NCI-H2107 treated with DMSO at 0.1 percent for 48 hours (cell line): ENCODE data around the gene JARID2.

Source experiments
- DNase-seq: peaks from one replicate; lab custom pipeline; 2025; ENCODE audit not compliant: unreplicated experiment; lab: John Stamatoyannopoulos, UW

JARID2 gene

DNA sequence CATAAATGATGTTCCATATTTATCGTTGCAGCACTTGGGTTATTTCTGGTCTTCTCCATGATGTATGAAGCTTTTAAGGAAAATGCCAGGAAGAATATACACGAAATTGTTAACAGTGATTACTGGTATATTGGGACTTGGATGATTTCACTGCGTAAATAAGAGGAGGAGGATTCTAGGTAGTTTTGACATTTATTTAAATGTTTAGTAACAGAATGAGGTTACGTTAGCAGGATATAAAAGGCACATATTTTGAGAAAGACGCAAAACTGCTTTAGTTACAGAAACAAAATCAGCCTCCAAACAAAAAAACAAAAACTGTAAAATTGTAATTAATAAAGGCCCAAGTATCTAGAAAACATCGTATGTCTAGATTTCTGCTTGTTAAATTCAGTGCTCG lies 147.7 kb downstream of the JARID2 start:
- no peak for DNase-seq

DNA sequence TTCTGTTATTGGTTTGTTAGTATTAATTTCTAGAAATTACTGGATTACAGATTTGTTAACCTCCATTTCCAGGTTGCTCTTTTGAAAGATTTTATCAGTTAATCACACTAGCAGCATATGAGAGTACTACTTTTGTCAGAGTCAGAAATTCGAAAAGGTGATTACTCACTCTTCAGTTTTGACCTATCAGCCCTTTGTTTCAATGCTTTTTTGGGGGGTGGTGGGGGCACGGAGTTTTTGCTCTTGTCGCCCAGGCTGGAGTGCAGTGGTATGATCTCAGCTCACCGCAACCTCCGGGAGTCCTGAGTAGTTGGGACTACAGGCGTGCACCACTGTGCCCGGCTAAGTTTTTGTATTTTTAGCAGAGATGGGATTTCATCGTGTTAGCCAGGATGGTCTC lies 149.2 kb downstream of the JARID2 start:
- DNase-seq = no peak

DNA sequence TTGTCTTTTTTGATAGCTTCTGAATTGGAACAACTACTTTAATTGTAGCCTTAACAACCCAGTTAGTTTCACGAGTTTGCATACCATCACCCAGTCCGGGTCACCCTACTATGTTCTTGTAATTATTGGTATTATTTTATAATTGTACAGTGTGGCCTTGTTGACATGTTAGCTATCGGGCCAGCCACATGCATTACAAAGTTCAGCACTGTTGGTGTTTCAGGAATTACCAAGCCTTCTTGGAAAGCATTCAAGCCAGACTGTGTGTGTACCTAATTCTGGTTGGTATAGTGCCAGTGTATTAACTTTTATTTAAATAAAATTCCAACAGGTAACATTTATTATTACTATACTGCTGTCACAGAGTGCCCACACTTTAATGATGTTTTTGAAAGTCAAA lies 150.9 kb downstream of the JARID2 start:
- DNase-seq = no peak

DNA sequence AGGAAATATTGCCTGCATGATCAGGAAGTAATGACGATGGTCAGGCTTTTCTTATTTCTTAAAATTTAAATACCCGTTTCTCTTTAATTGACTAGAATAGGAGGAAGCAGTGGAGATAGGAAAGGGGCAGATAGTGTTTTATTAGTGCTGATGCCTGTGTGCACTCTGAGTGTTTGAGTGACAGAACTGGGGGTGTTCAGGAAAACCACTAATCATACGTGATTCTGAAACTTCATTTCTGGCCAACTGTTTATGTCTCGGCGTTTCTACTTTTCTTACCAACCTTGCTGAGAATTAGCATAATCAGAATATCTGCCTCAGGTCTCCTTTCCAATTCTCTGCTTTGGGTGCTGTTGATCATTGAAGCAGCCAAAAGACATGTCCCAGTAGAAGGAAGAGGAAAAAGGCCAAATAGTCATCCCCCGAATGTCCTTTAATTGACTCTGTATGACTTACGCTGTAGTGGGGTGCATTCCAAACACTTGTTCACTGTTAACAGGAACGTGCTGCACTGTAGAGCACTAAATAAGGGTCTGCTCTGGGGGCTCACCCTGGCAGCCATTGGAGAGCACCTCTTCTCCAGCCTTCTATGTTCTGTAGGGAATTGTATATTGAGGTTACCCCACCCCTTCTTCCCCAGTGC lies 152.9 kb downstream of the JARID2 start:
- DNase-seq = no peak

DNA sequence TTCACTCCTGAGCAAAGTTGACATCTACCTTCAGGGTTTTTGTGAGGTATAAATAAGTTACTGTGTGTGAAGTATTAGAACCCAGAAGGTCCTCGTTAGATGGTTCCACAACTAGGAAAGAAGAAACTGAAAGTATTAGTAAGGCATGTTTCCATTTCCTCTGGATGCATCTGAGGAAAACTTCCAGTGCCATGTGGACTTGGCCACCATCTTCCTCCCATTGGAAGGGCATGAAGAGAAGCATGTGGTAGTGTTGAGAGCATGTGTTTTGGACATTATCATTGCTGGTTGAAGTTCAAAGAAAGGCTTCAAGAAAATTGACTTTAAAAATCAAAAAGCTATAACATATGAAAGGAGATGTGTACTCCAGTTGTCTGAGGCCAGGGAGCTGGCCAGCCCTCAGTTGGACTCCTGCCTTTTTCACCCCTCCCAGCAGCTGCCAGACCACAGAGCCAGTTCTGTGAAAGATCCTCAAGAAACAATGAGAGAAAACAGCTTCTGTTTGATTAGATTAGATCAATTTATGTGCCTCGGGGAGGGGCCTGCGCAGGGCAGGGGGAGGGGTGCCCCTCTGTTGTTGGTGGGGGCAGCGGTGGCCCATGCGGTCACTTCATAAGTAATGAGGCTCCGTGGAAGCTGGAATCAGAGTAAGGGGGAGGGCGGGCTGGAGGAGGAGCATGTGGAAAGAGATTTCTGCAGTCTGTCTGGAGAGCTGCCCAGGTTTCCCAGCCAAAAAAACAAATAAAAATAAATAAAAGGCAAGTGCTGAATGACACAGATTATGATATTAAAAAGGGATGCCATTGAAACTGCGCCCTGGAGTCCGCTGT lies 154.0 kb downstream of the JARID2 start:
- DNase-seq = peak; percentile 26

DNA sequence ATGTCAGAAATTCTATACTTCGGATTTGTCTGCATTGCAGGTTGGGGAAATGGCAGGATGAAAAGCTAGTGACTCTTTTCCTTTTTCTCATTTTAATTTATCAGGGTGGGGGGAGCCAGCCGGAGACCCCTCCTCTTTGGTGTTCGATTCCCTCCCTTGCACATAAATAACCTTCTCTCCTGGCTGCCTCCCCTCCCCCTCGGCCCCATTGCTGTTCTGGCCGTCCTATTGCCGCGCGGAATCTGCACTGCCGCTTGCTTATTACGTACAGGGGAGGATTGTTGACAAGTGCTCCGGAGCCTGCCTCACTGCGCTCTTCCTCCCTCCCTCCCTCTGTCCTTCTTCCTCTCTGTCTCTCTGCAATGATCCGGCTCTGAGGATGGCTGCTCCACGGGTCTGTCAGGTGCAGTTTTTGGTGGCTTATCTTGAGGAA lies 154.7 kb downstream of the JARID2 start:
- peak; percentile 34 for DNase-seq

DNA sequence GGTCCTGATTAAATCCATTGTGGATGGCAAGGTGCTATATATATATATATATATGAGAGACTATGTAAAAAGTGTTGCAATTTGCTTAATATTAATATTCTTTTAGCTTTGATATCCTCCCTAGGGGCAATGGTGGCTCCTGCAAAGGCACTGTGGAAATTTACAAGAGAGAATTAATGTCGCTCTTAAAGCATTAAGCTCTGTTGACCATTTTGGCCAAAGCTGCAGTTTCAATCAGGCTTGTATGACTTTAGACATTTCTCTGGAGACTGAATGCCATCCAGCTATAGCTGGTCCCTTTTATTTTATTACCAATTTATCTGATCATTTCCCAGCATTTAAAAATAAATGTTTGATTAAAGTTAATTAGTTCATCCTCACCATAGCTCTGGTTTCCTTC lies 155.3 kb downstream of the JARID2 start:
- DNase-seq = no peak

DNA sequence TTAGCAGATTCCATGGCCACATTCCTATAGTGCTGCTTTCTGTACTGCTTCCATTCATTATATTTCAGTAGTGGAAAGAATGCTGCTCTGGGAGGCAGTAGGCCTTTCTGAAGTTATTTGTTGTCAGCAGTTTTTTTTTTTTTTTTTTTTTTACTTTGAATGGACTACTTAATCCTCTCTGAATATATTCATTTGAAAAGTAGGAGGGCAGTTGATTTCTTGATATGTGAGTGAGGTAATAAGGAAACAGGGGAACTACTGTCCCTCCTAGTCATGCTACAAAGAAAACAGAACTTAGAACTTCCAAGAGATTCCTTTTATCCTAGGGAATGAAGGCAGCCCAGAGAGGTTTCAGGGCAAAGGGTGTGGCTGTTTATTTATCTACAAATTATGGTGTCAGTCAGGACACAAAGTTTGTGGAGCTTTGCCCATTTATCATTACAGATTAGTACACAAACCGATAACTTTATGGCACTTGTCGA lies 155.9 kb downstream of the JARID2 start:
- no peak for DNase-seq

DNA sequence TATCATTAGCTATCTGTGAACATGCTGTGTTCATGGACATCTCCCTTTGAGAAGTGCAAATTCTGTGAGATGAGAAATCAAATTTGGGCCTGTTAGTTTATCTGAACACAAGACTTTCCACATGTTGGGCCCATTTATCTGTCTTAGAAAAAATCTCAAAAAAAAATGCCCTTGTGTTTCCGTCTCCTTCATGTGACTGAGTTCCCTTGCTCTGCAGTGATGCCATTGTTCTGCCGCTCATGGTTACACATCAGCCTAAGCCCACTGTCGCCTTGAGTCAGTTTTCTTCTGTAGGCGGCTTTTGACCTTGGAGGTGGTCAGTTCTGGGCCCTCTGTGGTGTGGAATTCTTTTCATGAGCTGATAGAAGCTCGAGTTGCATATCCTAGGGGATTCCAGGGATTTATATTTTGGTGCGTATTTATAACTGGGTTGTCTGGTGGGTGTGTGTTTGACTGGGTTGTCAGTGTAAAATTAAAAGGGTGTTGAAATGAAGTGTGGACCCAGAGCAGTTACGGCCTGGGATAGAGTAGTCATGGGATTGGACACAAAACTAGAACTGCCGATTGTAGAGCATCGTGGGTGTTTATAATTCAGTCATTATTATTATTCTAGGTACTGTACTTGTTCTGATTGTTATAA lies 156.7 kb downstream of the JARID2 start:
- DNase-seq = no peak

DNA sequence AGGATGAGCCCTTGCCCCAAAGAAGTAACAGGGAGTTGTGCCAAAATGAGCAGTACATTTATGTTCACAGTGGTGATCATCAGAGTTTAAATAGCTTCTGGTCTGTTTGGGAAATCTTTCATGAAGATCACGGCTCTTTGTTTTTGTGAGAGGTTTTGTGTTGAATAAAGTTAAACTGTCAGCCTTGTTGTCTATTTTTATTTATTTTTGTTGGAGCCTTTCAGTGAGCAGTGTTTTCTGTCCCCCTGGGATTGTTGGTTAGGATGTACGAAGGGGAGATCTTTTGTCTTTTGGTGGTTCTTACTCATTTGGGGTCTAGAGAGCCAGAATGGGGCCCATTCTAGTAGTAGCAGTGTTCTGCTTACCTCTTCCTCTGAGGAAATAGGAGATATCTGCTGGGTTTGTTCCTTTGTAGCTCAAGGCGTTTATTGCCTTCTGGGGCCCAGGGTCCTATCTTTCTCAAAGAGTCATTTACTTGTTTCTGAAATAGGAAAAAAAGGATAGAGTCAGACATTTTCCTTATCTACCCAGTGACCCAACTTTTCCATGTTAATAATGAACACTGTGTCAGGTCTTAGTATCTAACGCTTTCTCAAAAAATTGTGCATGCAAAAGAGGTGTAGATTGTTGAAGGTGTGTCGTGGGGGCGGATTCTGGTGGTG lies 157.4 kb downstream of the JARID2 start:
- DNase-seq = no peak

DNA sequence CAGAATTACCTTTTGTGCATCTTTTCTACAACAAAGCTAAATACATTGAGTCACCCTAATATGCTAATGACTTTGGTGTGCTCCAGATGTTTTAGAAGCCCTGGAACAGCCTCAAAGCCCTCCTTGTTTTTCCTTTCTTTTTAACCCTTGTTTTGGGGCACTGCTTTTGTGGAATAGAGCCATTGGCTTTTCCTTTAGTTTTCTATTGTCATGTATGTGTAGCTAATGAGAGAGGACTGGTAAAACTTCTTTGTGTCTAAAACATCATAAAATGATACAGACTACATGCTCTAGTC lies 158.8 kb downstream of the JARID2 start:
- no peak for DNase-seq

DNA sequence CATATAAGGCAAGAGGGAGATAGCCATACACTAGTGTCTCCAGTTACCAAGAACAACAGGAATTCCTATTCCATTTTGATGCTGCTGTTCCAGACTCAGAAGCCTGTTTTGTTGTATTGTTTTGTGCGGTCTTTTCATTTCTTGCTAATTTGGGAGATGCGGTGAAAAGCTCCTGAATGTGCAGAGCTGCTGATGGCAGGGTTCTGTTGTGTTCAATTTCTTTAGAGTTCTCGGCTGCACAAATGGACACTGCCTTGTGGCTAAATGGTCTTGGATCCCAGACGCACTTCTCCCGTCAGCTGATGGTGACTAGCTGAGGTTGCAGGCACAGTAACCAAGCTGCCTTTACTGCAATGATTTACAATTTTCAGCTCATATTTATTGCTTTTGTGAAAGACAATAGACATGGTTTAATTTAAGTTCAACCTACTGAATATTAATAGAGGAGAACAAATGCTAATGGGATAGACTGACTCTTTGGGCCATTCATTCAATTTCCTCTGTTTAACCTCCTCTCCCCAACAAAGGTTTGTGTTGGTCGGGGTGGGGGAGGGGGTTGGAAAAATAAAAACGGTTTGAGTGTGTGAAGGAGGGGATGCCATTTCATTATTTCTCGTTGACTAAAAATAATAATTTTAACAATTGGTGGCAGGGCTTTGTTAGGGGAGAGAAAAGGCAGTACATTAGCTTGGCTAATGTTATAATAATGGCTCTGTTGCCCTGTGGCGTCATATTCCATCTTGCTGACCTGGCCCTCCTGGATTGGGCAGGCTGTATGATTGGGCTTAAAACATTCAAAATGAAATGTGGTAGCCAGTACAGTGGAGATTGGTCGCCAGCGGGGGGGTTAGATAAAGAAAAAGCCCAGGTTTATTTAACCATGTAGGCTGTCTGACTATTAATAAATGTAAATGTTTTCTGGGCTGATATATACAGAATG lies 159.5 kb downstream of the JARID2 start:
- DNase-seq = no peak

DNA sequence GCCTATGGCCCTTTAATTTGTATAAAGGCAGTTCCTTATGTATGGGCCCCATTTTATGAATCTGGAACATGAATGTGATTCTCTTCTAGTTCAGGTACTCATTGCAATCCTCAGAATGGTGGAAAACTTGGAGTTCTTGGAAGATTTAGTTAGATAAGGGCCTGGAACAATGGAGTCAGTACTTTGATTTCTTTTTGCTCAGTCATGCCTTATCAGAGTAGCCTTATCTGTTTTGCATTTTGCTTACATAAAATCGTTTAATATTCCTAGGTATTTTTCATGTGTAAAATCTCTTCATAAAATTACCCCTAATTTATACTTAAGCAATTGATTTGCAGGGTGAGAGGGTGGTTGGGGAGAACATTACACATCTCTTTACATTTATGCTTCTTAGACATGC lies 160.6 kb downstream of the JARID2 start:
- no peak for DNase-seq

DNA sequence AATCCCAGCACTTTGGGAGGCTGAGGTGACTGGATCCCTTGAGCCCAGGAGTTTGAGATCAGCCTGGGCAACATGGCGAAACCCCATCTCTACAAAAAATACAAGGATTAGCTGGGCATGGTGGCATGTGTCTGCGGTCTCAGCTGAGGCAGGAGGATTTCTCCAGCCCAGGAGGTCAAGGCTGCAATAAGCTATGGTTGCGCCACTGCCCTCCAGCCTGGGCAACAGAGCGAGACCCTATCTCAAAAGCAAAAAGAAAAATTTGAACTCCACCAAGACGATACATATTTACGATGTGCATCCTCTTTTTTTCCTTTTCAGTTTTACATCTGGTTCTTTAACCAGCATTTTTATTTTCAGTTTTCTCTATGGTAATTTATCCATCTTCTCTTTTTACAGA lies 162.1 kb downstream of the JARID2 start:
- DNase-seq = no peak

DNA sequence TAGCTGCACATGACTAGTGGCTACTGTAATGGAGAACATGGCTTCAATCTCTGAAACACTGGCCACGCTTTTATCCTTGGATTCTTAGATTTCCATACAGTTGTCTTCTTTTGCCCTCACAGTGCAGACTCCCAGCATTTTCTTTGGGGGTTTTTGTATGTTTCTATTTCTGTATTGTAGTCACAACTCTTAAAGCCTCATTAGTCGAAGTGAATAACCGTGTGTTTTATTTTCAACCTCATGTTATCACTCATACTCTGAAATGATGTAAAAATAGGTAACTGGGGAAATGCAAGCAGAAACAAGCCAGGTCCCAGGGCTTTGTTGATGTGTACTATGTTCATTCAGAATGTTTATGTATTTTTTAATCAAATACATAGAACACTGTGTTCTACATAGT lies 162.9 kb downstream of the JARID2 start:
- no peak for DNase-seq

DNA sequence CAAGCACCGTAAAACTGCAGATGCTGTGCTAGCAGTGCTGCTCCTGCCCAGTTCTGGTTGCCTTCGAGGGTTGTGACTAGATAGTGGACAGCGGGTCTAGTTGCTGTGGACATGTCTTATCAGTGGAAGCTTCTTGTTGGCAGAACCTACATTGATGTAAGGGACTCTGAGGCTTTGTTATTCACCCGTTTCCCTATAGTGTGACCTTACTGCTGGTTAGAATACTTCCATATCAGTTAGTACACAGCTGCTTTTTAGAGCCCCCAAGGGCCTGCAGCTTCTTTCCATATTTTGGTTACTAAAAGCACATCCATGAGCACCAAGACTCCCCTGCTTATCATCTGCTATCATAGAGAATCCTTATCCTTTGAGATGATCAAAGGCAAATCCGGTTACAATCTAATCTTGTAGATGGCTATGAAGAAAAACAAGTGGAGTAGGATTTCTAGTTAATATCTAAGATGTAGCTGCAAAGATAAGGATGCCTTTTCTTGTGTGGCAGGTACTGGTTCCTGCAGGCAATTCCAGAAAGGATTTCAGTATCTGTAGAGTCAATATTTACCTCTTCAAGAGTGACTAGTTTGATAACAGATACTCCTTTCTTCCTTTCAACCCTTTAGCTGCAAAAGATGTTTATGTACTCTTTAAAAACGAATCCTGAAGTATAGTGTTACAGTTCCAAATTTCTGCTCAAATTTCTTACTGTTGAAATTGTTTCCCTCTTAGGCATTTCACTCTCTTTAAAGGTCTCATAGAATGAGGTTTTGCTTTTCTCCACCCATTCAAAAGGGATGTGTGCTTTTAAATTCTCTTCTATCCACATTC lies 163.6 kb downstream of the JARID2 start:
- no peak for DNase-seq

DNA sequence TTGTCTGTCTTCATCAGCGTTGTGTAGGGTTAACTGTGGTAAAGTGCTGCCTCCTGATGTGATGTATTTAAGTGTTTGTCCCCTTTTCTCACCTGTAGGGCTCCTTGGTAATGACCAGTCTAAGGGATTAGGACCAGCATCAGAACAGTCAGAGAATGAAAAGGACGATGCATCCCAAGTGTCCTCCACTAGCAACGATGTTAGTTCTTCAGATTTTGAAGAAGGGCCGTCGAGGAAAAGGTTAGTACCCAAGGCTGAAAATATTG lies 164.2 kb downstream of the JARID2 start:
- no peak for DNase-seq

DNA sequence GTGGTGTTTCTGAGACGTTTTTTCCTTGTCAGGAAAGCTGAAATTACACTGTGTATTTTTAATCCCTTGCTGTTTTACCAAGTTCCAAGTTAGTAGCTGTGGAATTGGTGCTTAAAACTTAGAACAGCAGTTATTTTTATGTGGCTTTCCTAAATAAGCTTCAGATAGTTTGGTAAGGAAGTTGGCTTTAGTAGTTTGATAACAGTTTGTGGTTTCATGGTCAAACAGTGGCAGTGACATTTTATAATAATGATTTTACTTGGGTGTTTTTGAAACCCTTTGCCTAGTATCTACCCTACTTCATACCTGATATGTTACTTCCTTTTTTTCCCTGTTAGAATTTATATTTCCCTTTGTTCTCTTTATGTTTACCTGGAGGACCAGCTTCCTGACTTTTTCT lies 164.9 kb downstream of the JARID2 start:
- DNase-seq = no peak

DNA sequence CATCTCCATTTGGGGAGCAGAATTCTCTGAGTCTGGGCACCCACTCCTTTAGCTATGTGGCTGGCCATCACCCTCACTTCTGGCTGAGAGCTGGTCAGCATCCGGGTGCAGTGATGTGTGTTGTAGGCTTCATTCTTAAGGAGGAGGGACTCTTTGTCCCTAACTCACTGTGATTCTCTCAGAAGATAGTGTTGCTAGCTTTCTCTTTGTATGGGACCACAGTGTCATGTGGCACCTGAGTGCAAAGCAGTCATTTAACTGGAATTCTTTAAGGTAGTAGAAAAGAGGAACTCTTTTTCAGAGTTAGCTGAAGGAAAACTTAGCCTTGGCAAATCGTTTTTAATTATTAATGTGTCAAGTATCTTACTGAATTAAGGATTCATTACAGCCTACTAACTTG lies 165.9 kb downstream of the JARID2 start:
- no peak for DNase-seq

DNA sequence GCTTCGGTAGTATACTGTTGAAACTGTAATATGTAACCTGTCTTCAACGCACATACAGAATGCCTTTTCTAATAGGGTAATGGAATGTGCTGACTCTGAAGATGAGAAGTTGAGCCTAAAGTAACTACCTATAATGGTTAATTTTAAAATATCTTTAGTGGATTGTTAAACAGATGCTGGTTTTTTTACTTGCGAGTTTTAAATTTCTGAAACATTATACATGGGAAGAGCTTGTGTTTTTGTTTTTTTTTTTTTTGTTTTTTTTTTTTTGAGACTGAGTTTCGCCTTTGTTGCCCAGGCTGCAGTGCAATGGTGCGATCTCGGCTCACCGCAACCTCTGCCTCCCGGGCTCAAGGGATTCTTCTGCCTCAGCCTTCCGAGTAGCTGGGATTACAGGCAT lies 166.9 kb downstream of the JARID2 start:
- no peak for DNase-seq
